Ammon's horn (tissue), 1 donor: ENCODE data around the gene DUOX1.
"Not testable (repeated sequence)": the region's sequence is repeated elsewhere in the genome, so short reads cannot be mapped to it uniquely, and the experiment has no call there.

Experiments used
- DNase-seq: peaks from one replicate; pipeline ENCODE4 v3.0.0-alpha.2; 2016; ENCODE audit warnings: low spot score

DUOX1 gene

DNA sequence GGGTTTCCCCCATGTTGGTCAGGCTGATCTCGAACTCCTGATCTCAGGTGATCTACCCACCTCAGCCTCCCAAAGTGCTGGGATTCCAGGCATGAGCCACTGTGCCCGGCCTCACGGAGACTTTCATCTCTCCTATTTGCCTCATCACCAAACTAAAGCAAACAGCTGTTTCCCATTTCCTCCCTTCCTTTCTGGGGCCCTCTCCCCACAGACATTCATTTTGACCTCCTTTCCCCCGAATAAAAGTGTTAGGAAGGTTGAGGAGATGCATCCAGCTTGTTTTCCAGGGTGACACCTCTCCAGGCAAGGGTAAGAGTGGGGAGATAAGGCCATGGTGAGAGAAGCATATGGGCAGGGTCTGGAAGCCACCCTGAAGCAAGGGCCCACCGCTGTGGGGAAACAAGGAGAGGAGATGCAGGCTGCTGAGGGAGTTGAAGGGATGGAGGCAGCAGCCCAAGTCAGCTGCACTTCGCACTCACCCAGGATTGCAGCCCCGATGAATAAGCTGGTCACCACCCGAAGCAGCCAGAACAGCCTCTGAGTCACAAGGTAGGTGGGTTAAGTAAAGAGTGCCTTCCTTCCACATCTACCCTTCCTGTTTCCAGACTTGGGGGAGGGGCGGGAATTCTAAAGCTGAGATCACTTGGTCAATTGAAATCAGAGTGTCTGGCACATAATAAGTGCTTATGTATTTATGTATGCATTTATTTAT, 7.9 kb upstream of the DUOX1 start:
- DNase-seq = no peak

DNA sequence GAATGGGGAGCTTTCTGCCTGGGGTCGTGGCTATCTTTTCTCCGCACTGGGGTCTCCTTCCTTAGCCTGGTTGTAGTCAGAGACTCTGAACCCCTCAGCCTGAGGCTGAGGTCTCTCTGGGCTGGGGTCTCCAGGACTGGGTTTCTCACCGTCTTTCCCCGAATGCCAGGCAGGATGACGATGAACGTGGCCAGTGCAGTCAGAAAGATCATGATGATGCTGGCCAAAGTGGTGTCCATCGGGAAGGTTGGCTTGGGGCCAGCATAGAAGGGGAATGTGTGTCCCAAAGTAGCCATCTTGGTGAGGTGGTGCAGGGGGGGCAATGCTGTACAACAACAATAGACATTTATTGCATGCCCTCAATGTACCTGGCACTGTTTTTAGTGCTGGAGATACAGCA, 7.1 kb upstream of the DUOX1 start:
- no peak for DNase-seq

DNA sequence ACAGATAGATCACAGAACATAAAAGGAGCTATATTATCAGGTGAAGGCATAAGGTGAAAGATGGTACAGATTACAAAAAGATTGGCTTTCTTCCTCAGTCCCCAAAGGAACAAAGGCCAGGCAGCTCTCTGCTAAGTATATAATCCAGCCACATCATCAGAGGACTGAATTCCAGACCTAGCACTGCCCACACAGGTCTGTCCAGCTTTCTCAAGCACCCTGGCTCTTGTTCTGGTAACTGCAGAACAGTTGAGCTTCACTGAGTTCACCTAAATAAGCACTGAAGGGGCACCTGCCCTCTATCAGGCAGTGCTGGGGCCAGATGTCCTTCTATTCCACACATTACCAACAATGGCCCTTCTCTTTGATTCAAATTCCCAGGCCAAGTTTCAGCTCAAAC, 6.4 kb upstream of the DUOX1 start:
- no peak for DNase-seq

DNA sequence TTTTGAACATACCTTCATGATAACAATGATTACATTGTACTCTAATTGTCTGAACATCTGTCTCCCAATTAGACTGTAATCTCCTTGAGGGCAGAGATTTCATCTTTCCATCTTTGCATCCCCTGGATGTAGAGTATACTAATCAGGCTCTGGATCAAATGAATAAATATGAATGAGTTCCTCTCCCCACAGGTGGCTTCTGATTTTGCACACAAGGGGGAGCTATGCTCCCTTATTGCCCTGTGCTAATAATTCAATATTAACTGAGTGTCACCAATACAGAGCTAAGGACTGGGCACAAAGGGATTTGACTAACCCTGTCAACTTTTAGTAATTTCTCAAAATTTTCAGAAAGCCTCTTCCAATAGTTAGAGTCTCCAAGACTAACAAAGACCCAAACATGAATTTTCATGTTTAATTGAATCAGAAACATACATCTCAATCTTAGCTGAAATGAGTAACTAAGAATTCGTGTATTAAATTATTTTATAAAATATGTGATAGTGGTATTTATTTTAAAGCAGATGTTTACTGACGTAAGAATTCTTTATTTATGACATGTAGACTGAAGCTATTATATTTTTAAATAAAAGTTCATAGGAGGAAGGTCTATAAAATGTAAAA, 3.1 kb upstream of the DUOX1 start:
- DNase-seq = no peak

DNA sequence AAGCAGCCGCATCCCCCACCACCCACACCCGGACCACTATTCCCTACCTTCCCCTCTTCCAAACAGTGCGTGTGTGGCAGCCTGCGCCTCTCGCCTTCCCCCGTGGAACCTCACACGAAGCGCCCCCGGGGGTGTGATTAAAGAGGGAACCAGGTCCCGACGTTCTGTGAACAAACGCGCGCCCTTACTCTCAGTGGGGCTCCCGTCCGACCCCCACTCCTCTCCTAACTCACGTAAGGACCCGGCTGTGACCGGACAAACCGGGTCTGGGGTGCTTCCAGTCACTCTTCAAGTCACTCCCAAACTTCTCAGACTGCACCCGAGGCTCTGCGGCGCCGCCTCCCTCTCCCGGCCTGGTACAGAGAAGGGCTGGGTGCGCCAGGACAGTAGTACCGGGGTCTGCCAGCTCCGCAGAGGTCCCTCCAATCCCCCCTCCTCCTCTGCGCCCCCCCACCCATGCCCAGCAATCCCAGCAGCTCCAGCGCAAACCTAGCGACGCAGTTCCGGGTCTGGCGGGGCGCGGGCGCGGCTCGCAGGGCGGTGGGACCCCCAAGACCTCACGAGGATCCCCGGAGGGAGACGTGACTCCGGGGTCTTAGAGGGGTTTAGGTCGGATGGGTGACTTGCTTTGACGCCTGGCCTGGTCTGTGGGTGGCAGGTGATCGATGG, 689 bp upstream of the DUOX1 start:
- DNase-seq = no peak

DNA sequence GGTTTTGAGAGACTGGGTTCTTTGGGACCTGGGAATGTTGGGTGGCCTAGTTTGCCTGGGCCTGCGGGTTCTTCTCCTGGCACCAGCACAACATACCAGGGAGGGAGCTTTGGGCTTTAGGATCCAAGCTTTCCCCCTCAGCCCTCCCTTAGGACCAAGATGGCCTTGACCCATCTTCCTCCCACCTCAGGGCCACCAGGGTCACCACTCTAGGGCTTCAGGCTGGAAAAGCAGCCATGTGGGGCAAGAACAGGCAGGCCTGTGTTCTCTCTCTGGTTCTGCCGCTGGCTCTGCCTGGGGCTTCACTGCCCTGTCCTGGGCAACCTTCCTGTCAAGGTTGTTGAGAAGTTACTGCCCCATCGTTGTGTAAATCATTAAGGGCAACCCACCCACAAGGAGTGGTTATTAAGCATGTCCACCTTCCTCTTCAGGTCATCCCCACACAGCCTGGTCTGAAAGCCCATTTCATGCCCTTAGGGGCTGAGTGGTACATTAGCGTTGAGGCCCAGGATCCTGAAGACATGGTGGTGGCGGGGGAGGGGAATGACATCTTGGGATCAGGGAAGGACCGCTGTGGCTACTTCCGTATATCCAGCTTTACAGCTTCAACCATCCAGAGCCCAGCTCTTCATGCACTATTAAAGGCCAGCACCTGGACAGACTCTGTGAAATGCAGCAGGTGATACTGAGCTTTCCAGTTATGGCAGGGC, 652 bp downstream of the DUOX1 start:
- no peak for DNase-seq

DNA sequence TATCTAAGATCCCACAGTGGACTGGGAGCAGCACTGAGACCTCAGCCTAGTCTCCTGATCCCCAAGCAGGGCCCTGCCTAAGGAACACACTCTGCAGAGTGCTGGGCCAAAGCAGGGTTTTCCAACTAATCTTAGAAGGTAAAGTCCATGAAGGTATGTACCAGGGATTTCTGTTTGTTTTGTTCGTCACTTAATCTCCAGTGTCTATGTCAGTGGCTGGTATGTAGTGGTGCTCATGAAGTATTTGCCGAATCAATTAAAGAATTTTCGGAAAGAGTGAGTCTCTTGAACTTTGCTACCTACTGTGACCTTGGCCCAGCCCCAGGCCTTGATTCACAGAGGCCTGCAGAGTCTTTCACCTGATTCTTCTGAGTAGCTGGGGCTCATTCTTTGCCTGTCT, 1.7 kb downstream of the DUOX1 start:
- no peak for DNase-seq

DNA sequence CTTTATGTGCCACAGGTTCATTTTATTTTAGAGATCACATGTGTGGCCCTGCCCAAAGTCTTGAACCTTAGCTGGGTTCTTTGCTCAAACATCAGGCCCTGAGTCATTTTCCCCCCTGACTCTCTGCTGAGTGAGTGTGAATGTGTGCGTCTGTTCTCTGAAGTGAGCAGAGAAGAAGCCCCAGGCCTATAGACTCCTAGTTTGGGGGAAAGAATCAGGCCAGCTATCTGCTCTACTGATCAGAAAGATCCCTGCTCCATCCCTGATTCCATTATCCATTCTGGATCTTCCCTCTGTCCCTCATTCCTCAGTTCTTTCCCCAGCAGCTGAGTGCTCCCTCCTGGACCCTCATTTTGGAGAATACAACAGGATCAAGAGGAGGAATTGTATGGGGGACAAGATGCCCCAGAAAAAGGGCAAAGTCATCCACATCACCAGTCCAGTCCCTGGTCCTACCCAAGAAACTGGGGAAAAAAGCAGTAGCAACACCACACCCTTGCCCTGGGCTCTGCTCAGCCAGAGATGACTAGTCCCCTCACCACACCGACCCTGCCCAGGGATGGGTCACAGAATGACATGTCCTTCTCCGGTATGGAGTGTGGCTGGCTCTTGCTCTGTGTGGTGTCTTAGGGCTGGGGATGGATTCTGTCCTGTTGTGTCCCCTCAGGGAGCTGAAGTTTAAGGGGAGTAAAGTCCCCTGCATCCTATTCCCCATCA, 3.2 kb downstream of the DUOX1 start:
- no peak for DNase-seq

DNA sequence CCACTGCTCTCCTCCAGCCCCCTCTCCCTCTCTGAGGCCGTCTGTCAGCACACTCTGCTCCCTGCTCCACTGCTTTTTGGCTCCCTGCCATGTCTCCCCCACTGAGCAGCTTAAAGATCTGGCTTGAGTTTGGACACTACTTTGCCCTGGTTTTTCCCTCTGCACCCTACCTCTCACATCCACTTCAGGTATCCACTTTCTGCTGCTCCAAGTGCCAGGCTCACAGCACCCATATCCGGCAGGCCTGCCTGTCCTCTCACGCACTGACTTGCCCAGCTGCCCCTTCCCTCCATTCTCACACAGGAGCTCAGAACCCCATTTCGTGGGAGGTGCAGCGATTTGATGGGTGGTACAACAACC, 3.7 kb downstream of the DUOX1 start:
- DNase-seq = no peak

DNA sequence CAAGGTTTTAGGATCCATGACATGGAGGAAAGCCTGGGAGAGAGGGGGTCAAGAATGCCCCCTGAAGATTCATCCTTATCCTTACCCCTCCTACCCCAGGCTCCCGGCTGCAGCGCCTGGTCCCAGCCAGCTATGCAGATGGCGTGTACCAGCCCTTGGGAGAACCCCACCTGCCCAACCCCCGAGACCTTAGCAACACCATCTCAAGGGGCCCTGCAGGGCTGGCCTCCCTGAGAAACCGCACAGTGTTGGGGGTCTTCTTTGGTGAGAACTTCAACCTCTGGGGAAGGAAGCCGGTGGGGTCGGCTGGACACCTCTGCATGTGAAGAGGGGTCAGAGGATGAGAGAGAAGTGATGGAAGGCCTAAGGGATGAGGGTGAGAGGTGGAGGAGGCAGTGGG, 4.3 kb downstream of the DUOX1 start:
- DNase-seq = no peak

DNA sequence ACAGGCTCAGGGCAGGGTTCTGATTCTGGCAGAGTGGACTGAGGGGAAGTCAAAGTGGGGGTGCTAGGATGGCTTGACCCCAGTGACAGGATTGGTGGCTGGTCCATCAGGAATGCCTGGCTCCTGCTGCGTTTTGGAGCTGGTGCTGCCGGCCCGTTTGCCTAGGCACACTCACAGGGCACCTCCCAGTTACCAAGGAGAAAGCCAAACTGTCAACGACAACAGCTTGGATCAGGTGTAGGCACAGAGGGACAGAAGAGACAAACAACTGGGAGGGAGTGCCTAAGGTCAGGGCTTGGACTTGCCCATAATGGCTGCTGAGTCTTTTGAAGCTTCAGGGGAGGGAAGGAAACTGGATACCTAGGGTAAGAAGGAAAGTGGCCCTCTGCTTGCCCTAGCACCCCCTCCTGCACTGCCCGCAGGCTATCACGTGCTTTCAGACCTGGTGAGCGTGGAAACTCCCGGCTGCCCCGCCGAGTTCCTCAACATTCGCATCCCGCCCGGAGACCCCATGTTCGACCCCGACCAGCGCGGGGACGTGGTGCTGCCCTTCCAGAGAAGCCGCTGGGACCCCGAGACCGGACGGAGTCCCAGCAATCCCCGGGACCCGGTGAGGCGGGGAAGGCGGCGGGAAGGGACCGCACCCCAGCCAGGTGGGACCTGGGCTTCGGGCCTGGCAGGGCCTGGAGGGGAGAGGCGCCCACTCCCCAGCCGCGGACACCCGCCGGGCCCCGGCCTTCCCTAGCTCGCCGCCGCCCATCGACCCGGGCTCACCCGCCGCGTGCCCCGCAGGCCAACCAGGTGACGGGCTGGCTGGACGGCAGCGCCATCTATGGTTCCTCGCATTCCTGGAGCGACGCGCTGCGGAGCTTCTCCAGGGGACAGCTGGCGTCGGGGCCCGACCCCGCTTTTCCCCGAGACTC, 5.1 kb downstream of the DUOX1 start:
- no peak for DNase-seq

DNA sequence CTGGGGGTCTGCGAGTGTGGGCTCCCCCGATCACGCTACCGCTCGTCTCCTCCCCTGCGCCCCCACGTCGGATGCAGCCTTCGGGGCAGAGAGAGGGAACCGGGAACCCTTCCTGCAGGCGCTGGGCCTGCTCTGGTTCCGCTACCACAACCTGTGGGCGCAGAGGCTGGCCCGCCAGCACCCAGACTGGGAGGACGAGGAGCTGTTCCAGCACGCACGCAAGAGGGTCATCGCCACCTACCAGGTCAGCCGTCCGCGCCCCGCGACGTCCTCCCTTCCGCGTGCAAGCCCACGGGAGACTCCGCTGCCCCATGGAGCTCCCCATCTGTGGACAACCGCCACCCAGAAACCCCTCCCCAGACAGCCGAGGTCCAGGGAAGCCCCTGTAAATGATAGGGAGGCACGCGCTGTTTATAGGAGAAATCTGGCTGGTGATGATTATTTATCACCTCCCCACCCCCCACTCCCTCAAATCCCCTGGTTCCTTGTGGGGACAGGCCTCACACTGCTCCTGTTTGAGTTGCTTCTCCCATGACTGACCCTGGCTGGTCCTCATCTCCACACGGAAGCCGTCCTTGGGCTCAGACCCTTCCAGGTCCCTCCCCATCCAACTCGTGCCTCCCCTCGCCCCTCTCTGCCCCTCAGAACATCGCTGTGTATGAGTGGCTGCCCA, 6.0 kb downstream of the DUOX1 start:
- DNase-seq = not testable (repeated sequence)

DNA sequence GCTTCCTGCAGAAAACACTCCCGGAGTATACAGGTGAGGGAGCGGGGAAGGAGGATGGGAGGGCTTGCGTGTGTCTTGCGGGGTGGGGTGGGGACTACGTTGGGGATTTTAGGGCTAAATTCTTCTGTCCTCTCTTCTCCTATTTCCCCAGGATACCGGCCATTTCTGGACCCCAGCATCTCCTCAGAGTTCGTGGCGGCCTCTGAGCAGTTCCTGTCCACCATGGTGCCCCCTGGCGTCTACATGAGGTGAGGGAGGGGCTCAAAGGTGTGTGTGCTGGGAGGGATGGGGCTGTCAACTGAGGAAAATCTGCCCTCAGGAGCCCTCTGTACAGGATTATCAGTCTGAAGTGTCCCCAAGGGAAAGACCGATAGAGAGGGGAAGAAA, 6.6 kb downstream of the DUOX1 start:
- DNase-seq = no peak

DNA sequence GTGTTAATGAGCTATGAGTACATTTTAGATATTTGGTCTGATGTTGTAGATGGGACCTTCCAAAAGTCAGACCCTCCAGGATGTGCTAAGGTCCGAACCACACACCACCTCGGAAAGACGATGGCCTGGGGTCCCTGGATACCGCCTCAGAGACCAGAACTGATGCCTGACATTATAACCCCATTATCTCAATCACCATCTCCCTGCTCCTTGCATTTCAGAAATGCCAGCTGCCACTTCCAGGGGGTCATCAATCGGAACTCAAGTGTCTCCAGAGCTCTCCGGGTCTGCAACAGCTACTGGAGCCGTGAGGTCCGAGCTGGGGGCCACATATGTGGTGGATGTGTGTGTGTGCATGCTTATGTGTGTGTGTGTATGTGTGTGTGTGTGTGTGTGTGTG, 7.9 kb downstream of the DUOX1 start:
- DNase-seq = no peak

DNA sequence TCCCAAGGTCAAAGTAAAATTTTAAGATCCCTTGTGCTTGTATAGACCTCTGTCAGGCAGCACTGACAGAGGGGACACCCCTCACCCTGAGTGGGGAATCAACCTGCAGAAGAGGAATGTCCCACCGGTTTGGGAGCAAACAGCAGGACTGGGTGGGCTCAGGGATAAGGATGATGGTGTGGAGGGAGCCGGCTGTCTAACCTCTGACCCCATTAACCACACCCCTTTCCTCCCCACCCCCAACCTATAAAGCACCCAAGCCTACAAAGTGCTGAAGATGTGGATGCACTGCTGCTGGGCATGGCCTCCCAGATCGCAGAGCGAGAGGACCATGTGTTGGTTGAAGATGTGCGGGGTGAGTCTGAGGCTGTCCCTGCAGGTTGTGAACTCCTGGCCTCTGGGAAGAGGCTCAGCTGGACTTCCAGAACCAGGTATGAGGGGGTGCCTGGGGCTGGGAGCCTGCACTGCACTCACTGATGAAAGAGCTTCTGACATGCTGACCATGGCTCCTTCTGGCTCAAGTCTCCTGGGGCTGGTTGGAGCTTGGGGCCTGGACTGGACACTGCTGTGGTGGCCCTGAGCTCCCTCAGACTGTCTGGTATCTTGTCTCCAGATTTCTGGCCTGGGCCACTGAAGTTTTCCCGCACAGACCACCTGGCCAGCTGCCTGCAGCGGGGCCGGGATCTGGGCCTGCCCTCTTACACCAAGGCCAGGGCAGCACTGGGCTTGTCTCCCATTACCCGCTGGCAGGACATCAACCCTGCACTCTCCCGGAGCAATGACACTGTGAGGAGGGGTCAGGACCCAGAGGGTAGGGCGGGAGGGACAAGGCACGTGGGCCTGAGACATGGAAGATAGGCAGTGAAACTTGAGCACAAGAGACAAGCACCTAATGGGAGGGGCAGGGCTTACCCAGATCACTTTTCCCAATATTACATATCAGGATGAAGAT, 9.3 kb downstream of the DUOX1 start:
- no peak for DNase-seq

DNA sequence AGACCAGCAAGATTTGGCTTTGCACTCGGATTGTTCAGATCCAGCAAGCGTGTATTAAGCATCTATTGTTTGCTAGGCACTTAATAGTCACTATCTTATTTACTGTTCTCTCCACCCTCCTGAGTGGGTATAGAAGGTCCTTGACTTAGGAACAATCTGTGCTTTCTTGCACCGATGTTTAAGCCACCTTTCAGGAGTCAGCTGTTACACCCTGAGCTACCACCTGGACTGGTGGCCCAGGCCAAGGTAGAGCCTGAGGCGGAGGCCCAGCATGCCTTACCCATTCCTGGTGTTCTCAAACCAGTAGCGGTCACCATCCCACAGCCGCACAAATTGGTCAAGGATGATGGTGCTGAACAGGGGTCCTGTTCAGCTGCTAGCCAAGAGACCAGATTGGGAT, 10.0 kb downstream of the DUOX1 start:
- DNase-seq = no peak

DNA sequence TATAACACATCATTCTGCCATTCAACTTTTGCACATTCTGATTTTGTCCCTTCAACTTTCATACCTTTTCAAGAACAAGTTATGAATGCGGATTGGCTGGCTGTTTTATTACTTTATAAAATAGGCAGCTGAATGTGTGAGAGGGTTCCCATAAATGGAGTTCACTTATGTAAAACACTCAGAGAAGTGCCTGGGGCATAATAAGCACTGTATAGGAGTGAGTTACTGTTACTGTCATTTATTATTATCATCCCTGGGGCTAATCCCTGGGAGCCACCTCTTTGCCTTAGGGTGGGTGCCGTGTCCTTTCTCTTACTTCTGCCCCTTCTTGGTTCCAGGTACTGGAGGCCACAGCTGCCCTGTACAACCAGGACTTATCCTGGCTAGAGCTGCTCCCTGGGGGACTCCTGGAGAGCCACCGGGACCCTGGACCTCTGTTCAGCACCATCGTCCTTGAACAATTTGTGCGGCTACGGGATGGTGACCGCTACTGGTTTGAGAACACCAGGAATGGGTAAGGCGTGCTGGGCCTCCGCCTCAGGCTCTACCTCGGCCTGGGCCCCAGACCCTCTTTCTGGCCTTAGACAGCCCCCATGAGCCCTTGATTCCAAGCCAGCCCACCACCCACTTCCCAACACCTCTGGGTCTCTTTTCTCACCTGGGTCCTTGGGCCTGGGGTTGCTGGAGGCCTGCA, 10.9 kb downstream of the DUOX1 start:
- DNase-seq = no peak

DNA sequence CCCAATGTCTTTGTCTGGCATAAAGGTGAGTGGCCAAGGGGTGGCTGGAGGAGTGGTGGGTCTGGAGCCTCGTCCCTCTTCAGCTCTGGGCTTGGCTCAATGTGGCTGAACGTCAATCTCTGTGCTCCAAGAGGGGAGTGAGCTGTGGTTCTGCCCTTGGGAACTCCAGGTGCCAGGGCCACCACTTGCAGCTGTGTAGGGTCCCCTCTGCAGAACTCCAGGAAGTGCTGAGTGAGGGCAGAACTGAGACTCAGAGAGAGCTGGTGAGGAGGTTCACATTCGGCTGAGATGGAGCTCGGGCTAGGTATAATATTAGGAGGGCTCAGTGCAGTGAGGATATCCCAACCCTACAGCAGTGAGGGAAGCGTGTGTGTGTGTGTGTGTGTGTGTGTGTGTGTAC, 11.6 kb downstream of the DUOX1 start:
- no peak for DNase-seq

DNA sequence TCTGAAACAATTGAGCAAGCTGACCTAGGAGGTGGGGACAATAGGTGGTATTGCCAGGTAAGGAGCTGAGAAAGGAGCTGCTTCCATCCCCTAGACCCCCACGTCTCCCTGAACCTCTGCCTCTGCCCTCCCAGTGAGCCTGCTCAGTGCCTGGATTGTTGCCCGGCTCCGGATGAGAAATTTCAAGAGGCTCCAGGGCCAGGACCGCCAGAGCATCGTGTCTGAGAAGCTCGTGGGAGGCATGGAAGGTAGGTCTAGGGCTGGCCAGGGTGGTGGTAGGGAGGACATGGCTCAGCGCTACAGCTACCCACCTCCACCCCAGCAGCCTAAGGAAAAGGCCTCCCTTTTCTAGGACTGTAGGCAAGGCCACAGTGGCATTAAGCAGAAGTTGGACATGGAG, 13.3 kb downstream of the DUOX1 start:
- DNase-seq = no peak
